HEK293 (cell line): ENCODE results near the gene PRCC.

Source experiments
- CTCF ChIP-seq: fragments of 450-650 bp; formaldehyde crosslinking; IDR thresholded peaks from 2 replicates; pipeline ENCODE4 v1.5.1; 2016; ENCODE audit warnings: missing biosample characterization, missing genetic modification characterization
- ELK4 ChIP-seq: IDR thresholded peaks from 2 replicates; pipeline ENCODE4 v1.6.1; 2011; ENCODE audit warnings: mild to moderate bottlenecking, low read depth, low read length, borderline replicate concordance
- MEIS1 ChIP-seq: sonication (generic); formaldehyde crosslinking; IDR thresholded peaks from 2 replicates; pipeline ENCODE4 v1.8.1; 2022; ENCODE audit warnings: missing genetic modification reagents, mild to moderate bottlenecking, borderline replicate concordance
- PRDM1 ChIP-seq: fragments of 450-650 bp; formaldehyde crosslinking; IDR thresholded peaks from 2 replicates; pipeline ENCODE4; 2016; ENCODE audit warnings: missing biosample characterization, missing genetic modification characterization
- RBAK ChIP-seq: fragments of 450-650 bp; formaldehyde crosslinking; IDR thresholded peaks from 2 replicates; pipeline ENCODE4 v1.5.1; 2016; ENCODE audit warnings: missing biosample characterization, missing genetic modification characterization
- YY1 ChIP-seq: fragments of 450-650 bp; formaldehyde crosslinking; IDR thresholded peaks from 2 replicates; pipeline ENCODE4 v1.5.1; 2018; ENCODE audit warnings: missing biosample characterization, missing genetic modification characterization
- ZNF274 ChIP-seq, 2 experiments: fragments of 200-500 bp in 1 of 2; fragments of 450-650 bp in 1 of 2; sonication (Bioruptor generic) in 1 of 2; formaldehyde crosslinking in 1 of 2; IDR thresholded peaks; 2 replicates each; pipeline versions ENCODE4 v1.5.1 to v1.6.1; 2014 to 2016; ENCODE audit warnings: borderline replicate concordance in 1 of 2, inconsistent platforms in 1 of 2, low read length in 1 of 2, missing biosample characterization in 1 of 2, missing genetic modification characterization in 1 of 2
- ZNF660 ChIP-seq: fragments of 450-650 bp; IDR thresholded peaks from 2 replicates; pipeline ENCODE4 v1.5.1; 2018; ENCODE audit warnings: missing biosample characterization, mild to moderate bottlenecking, missing genetic modification characterization
- ZNF843 ChIP-seq: fragments of 450-650 bp; formaldehyde crosslinking; IDR thresholded peaks from 2 replicates; pipeline ENCODE4 v1.5.1; 2016; ENCODE audit warnings: missing biosample characterization, missing genetic modification characterization

DNA sequence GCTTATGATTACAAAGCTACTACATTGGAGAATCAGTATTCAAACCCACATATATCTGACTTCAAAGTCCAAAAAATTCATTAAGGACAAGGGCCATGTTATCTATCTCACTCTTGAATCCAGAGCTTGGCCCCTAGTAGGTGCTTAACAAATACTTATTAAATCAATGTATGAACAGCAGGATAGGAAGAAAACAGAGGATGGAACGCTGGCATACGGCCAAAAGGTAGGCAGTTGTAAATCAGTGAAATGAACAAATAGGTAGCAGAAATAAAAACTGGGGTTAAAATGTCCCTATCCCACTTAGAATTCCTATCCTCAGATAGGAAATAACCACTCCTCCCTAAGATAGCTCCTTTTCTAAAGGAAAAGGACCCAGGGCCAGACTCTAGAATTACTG, 28.4 kb upstream of the PRCC start:
- TF ChIP-seq ZNF274 (IDR thresholded peaks at IDR 0.05; ENCODE audit: low read length) (no peak), ZNF274 (tag by site-specific recombination; IDR thresholded peaks at IDR 0.05; ENCODE audit: borderline replicate concordance) (no peak), ZNF660 (no peak), RBAK (tag by site-specific recombination) (no peak), CTCF (tag by site-specific recombination) (no peak), ZNF843 (tag by site-specific recombination) (no peak), YY1 (tag by site-specific recombination) (no peak), PRDM1 (tag by site-specific recombination) (no peak), MEIS1 (no peak), ELK4 (no peak)
